Adrenal gland (tissue), 5 donors: ENCODE measurements around the gene PPP1R12A.

ENCODE experiments used
- CTCF ChIP-seq, 6 experiments: fragments of 450-650 bp in 4 of 6; fragments of 200-600 bp in 2 of 6; sonication (generic) in 1 of 6; IDR thresholded peaks; 1 replicate in 5 of 6; 2 replicates in 1 of 6; pipeline versions ENCODE4 v1.5.1 to v1.8.0; 2016 to 2021; ENCODE audit warnings: antibody characterized with exemption in 6 of 6, mild to moderate bottlenecking in 2 of 6, moderate library complexity in 1 of 6
- POLR2A ChIP-seq, 2 donors: fragments of 450-650 bp; IDR thresholded peaks; one replicate each; pipeline ENCODE4 v1.6.1; 2017; ENCODE audit warnings: antibody characterized with exemption in 2 of 2, mild to moderate bottlenecking in 2 of 2, moderate library complexity in 1 of 2
- donor health status: DM: no; HTN: no; CAD: no.

- TF ChIP-seq CTCF (IDR thresholded peaks at IDR 0.05) (no peak), POLR2A (IDR thresholded peaks at IDR 0.05) (no peak)
Measured at GRCh38 chr12:79983986-79984620, 49.2 kb upstream of the PPP1R12A start.
